Measurements from ENCODE around the gene C3orf70.

GRCh38 chr3:185090811-185091210 is 62.0 kb downstream of the C3orf70 start:
- no peak for TF ChIP-seq POLR2AphosphoS5 (IDR thresholded peaks at IDR 0.05)
- no peak for TF ChIP-seq CTCF (IDR thresholded peaks at IDR 0.05)

All from suprapubic skin (tissue), 3 donors.